ENCODE measurements around the gene ALDH7A1.
"Not testable (repeated sequence)": the region's sequence is repeated elsewhere in the genome, so short reads cannot be mapped to it uniquely, and the experiment has no call there.

ALDH7A1 gene

GRCh38 chr5:126594748-126595485 lies at the start of gene ALDH7A1:
ALDH7A1 (minus strand) TSS chr5:126595219; CDS start chr5:126595198, 21 bp downstream.
- DNase-seq, result peak; percentile 17 to 30

GRCh38 chr5:126641387-126641786 lies 46.4 kb upstream of the ALDH7A1 start:
- no peak for DNase-seq

GRCh38 chr5:126640866-126641265 lies 45.8 kb upstream of the ALDH7A1 start:
- DNase-seq, result no peak

- DNase-seq, result no peak
These were observed 41.9 kb upstream of the ALDH7A1 start for GRCh38 chr5:126636956-126637355.

GRCh38 chr5:126635585-126635984 lies 40.6 kb upstream of the ALDH7A1 start:
- no peak for DNase-seq

GRCh38 chr5:126633552-126633951 lies 38.5 kb upstream of the ALDH7A1 start:
- no peak for DNase-seq

- DNase-seq, result no peak
These were observed 36.9 kb upstream of the ALDH7A1 start for GRCh38 chr5:126631920-126632319.

- DNase-seq, result no peak
These were observed 33.1 kb upstream of the ALDH7A1 start for GRCh38 chr5:126628102-126628501.

GRCh38 chr5:126624534-126624933 lies 29.5 kb upstream of the ALDH7A1 start:
- no peak for DNase-seq

- no peak for DNase-seq
These were observed 24.8 kb upstream of the ALDH7A1 start for GRCh38 chr5:126619781-126620180.

- not testable (repeated sequence) for DNase-seq
These were observed 22.6 kb upstream of the ALDH7A1 start for GRCh38 chr5:126617603-126618002.

GRCh38 chr5:126615286-126615685 lies 20.3 kb upstream of the ALDH7A1 start:
- DNase-seq, result no peak

GRCh38 chr5:126613941-126614592 lies 19.0 kb upstream of the ALDH7A1 start:
- DNase-seq, result no peak

GRCh38 chr5:126610616-126611015 lies 15.6 kb upstream of the ALDH7A1 start:
- DNase-seq, result no peak

- no peak for DNase-seq
These were observed 15.1 kb upstream of the ALDH7A1 start for GRCh38 chr5:126610160-126610559.

GRCh38 chr5:126605525-126605924 lies 10.5 kb upstream of the ALDH7A1 start:
- DNase-seq, result no peak

- no peak for DNase-seq
These were observed 8.5 kb upstream of the ALDH7A1 start for GRCh38 chr5:126603402-126603991.

GRCh38 chr5:126600631-126601511 lies 5.9 kb upstream of the ALDH7A1 start, which contains the start of gene PHAX:
PHAX (plus strand) TSS chr5:126600947; CDS start chr5:126600963, 16 bp downstream.
- DNase-seq, result peak; percentile 69 to 76

GRCh38 chr5:126599971-126600630 lies 5.1 kb upstream of the ALDH7A1 start:
- DNase-seq, result not testable (repeated sequence)

GRCh38 chr5:126599499-126599898 lies 4.5 kb upstream of the ALDH7A1 start:
- DNase-seq, result no peak

- no peak for DNase-seq
These were observed 2.1 kb upstream of the ALDH7A1 start for GRCh38 chr5:126597156-126597555.

- DNase-seq, result no peak
These were observed 566 bp upstream of the ALDH7A1 start for GRCh38 chr5:126595486-126596083.
